Body of pancreas (tissue), 4 donors: Measurements from ENCODE around the gene TMEM204.

Experiments
- CTCF ChIP-seq, 7 experiments: fragments of 450-650 bp in 4 of 7; fragments of 200-600 bp in 3 of 7; sonication (generic) in 3 of 7; IDR thresholded peaks; one replicate each; pipeline ENCODE4 v1.5.1; 2016 to 2019; ENCODE audit warnings: antibody characterized with exemption in 7 of 7
- POLR2A ChIP-seq, 3 donors: fragments of 450-650 bp; IDR thresholded peaks; one replicate each; pipeline ENCODE4 v1.6.1; 2016; ENCODE audit warnings: antibody characterized with exemption in 3 of 3, mild to moderate bottlenecking in 2 of 3

GRCh38 chr16:1554826-1555445, 21.5 kb downstream of the TMEM204 start:
- TF ChIP-seq POLR2A (IDR thresholded peaks at IDR 0.05) (no peak), CTCF (IDR thresholded peaks at IDR 0.05) (no peak)
